CD8-positive, alpha-beta memory T cell (primary cell): ENCODE measurements around the gene E2F2. TPM values are rescaled to one million over a fixed set of nuclear protein-coding genes. Genes with fewer than 3 reads are reported as not detected.
A peak's percentile ranks its signal among the peaks of the same experiment; 100 is the strongest.

Experiments
- CTCF ChIA-PET: fragments of 350-600 bp; sonication (Branson Sonifier 250); formaldehyde crosslinking; loops from one replicate; lab custom pipeline; 2021; ENCODE audit warnings: antibody characterized with exemption; lab: Charles Lee
- POLR2A ChIA-PET: fragments of 350-600 bp; sonication (Branson Sonifier 250); formaldehyde crosslinking; loops from one replicate; lab custom pipeline; 2021; ENCODE audit warnings: antibody characterized with exemption; lab: Charles Lee
- DNase-seq, 5 donors: peaks; one replicate each; pipeline versions ENCODE4 v3.0.0 to v3.0.0-alpha.2; 2020 to 2022; ENCODE audit warnings: mixed read lengths in 1 of 5
- H3K27ac ChIP-seq: one replicate; pipeline ENCODE4 v1.7.0; 2013; ENCODE audit warnings: low read depth, mild to moderate bottlenecking, low read length, moderate library complexity
- H3K27me3 ChIP-seq: 2 replicates; pipeline ENCODE4 v1.7.0; 2013; ENCODE audit warnings: low read length, mild to moderate bottlenecking; ENCODE audit not compliant: insufficient read depth, poor library complexity, severe bottlenecking
- H3K36me3 ChIP-seq: 2 replicates; pipeline ENCODE4 v1.7.0; 2013; ENCODE audit warnings: mild to moderate bottlenecking, low read length, moderate library complexity; ENCODE audit not compliant: insufficient read depth
- H3K4me1 ChIP-seq: 2 replicates; pipeline ENCODE4 v1.7.0; 2013; ENCODE audit warnings: mild to moderate bottlenecking, low read length, moderate library complexity; ENCODE audit not compliant: insufficient read depth
- H3K4me3 ChIP-seq: 2 replicates; pipeline ENCODE4 v1.7.0; 2013; ENCODE audit warnings: mild to moderate bottlenecking, low read length
- H3K9me3 ChIP-seq: 2 replicates; pipeline ENCODE4 v1.7.0; 2013; ENCODE audit warnings: mild to moderate bottlenecking, low read length
- H3K27ac Mint-ChIP-seq, 8 donors: one replicate each; pipeline ENCODE4 v1.8.0; 2020 to 2021; ENCODE audit warnings: mixed read lengths in 8 of 8, mild to moderate bottlenecking in 6 of 8, inconsistent platforms in 3 of 8, moderate library complexity in 3 of 8
- H3K27me3 Mint-ChIP-seq, 2 donors: one replicate each; pipeline ENCODE4 v1.8.0; 2020 to 2021; ENCODE audit warnings: mixed read lengths in 2 of 2, mild to moderate bottlenecking in 1 of 2, moderate library complexity in 1 of 2
- H3K36me3 Mint-ChIP-seq, 3 donors: one replicate each; pipeline ENCODE4 v1.8.0; 2020 to 2021; ENCODE audit warnings: mixed read lengths in 3 of 3, inconsistent platforms in 1 of 3, mild to moderate bottlenecking in 1 of 3
- H3K4me1 Mint-ChIP-seq, 3 donors: one replicate each; pipeline ENCODE4 v1.8.0; 2020 to 2021; ENCODE audit warnings: mixed read lengths in 3 of 3, inconsistent platforms in 1 of 3, mild to moderate bottlenecking in 1 of 3
- H3K4me3 Mint-ChIP-seq, 7 donors: one replicate each; pipeline ENCODE4 v1.8.0; 2020 to 2021; ENCODE audit warnings: mixed read lengths in 7 of 7, mild to moderate bottlenecking in 6 of 7, moderate library complexity in 4 of 7, inconsistent platforms in 2 of 7
- H3K9me3 Mint-ChIP-seq, 5 donors: one replicate each; pipeline ENCODE4 v1.8.0; 2020 to 2022; ENCODE audit warnings: mixed read lengths in 5 of 5, mild to moderate bottlenecking in 3 of 5, moderate library complexity in 2 of 5, inconsistent platforms in 1 of 5
- polyA plus RNA-seq: library from polyadenylated mRNA; unstranded; fragments of 300-500 nt; fragmentation: Illumina TruSeq; gene quantifications from one replicate; pipeline ENCODE4 v1.2.3, GENCODE V29; 2021
- total RNA-seq, 2 experiments: library from RNA; stranded (reverse); gene quantifications; one replicate each; pipeline ENCODE4 v1.2.3, GENCODE V29; 2021

E2F2 gene
- total and polyA plus RNA-seq, 3 experiments from 2014 or later, result 0.76 to 19.6 (median 19.1) TPM

DNA sequence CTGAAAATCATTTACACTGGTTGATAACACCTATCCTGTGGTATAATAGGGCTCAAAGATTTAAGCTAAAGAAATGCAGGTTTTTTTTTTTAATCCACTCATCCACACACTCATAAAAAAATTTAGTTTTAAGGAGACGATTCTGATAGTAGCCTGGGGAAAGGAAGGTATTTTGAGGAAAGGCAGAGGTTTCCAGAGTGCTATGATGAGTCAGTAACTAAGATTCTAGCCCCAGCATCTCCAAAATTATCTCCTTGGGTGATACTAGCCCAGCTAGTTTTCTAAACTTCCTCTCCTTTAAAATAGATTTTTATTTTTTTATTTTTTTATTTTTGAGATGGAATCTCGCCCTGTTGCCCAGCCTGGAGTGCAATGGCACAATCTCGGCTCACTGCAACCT is 67.7 kb downstream of the E2F2 start:
- Mint-ChIP-seq H3K4me3 (no peak overlapping the region), H3K4me1 (no peaks in the 10 kb centered on the region), H3K27me3 (peaks cover 5 to 19% of the 10 kb centered on the region in 2 donors), H3K27ac (no peak overlapping the region), H3K36me3 (no peaks in the 10 kb centered on the region), H3K9me3 (no peaks in the 10 kb centered on the region)
- Histone ChIP-seq H3K36me3 (no peaks in the 10 kb centered on the region), H3K9me3 (no peaks in the 10 kb centered on the region), H3K4me1 (no peaks in the 10 kb centered on the region), H3K4me3 (no peak overlapping the region), H3K27ac (no peak overlapping the region), H3K27me3 (no peaks in the 10 kb centered on the region)
- no peak for DNase-seq
- CTCF ChIA-PET, result no interaction called here
- POLR2A ChIA-PET, result no interaction called here

DNA sequence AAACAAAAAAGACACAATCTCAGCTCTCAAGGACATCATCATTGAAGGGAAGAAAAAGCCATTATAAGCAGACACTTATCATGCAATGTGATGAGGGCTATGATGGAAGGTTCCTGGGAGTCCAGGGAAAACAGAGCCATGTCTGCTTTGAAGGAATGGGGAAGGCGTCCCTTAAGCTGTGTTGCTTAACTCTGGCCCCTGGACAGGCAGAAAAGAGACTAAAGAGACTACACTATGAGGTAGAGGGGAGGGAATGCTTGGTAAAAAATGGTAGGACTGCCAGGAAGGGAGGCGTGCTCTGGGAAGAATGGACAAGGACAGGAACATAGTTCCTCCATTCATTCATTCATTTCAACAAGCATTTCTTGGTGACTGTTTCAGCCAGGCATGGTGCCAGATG is 68.3 kb downstream of the E2F2 start:
- no peaks in the 10 kb centered on the region for H3K36me3 ChIP-seq
- no peak overlapping the region for H3K4me3 Mint-ChIP-seq
- no peak overlapping the region for H3K4me3 ChIP-seq
- no peaks in the 10 kb centered on the region for H3K4me1 ChIP-seq
- peak overlapping the region in 1 of 8 donors; percentile 84 for H3K27ac Mint-ChIP-seq
- ChIA-PET CTCF (no interaction called here), POLR2A (no interaction called here)
- H3K27me3 ChIP-seq, result no peaks in the 10 kb centered on the region
- H3K9me3 Mint-ChIP-seq, result no peaks in the 10 kb centered on the region
- H3K27me3 Mint-ChIP-seq, result peaks cover 8 to 23% of the 10 kb centered on the region in 2 donors
- no peaks in the 10 kb centered on the region for H3K9me3 ChIP-seq
- no peaks in the 10 kb centered on the region for H3K36me3 Mint-ChIP-seq
- DNase-seq, result no peak
- H3K4me1 Mint-ChIP-seq, result no peaks in the 10 kb centered on the region
- H3K27ac ChIP-seq, result no peak overlapping the region

DNA sequence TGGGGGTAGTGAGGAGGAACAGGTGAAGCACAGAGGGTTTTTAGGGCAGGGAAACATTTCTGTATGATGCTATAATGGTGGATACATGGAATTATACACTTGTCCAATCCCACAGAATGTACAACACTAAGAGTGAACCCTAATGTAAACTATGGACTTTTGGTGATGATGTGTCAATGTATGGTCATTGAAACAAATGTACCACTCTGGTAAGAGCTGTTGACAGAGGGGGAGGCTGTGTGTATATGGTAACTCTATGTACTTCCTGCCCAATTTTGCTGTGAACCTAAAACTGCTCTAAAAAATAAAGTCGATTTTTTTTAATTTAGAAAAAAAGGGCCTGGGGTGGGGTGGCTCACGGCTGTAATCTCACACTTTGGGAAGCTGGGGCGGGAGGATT is 70.0 kb downstream of the E2F2 start:
- Mint-ChIP-seq H3K36me3 (peaks cover 0 to 4% (median 0%) of the 10 kb centered on the region in 3 donors), H3K9me3 (no peaks in the 10 kb centered on the region), H3K27ac (no peak overlapping the region), H3K4me3 (no peak overlapping the region), H3K4me1 (peaks cover 5% of the 10 kb centered on the region in 3 donors), H3K27me3 (peaks cover 8 to 35% of the 10 kb centered on the region in 2 donors)
- ChIA-PET POLR2A (no interaction called here), CTCF (no interaction called here)
- Histone ChIP-seq H3K4me3 (no peak overlapping the region), H3K36me3 (no peaks in the 10 kb centered on the region), H3K27me3 (no peaks in the 10 kb centered on the region), H3K4me1 (no peaks in the 10 kb centered on the region), H3K9me3 (no peaks in the 10 kb centered on the region), H3K27ac (no peak overlapping the region)
- DNase-seq, result no peak

- no peaks in the 10 kb centered on the region for H3K9me3 ChIP-seq
- H3K4me3 Mint-ChIP-seq, result no peak overlapping the region
- H3K27me3 ChIP-seq, result no peaks in the 10 kb centered on the region
- peaks cover 0 to 4% (median 0%) of the 10 kb centered on the region in 3 donors for H3K36me3 Mint-ChIP-seq
- H3K27ac Mint-ChIP-seq, result no peak overlapping the region
- no peak for DNase-seq
- no peaks in the 10 kb centered on the region for H3K4me1 ChIP-seq
- H3K4me1 Mint-ChIP-seq, result peaks cover 6 to 7% (median 6%) of the 10 kb centered on the region in 3 donors
- no peak overlapping the region for H3K27ac ChIP-seq
- POLR2A ChIA-PET, result no interaction called here
- peaks cover 5 to 38% of the 10 kb centered on the region in 2 donors for H3K27me3 Mint-ChIP-seq
- no peak overlapping the region for H3K4me3 ChIP-seq
- no peaks in the 10 kb centered on the region for H3K9me3 Mint-ChIP-seq
- CTCF ChIA-PET, result no interaction called here
- H3K36me3 ChIP-seq, result no peaks in the 10 kb centered on the region
Observed at GRCh38 chr1:23460519-23460918, 70.5 kb downstream of the E2F2 start.

DNA sequence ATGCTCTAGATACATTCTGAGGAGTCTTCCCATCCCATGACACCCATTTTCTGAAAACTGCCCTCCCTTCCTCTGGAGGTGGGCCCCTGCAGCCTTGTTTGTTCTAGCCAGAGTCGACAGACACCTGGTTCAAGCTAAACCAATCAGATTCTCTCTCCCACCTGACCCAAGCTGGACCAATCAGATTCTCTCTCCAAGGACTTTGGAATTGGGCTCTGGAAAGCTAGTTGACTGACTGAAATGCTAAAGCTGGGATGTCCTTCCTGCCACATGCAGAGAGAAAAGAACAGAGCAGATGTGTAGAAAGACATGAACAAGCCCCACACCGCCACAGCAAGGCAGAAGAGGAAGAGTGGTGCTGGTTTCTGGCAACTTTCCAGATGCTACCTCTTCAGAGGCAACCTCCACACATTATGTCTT is 71.7 kb downstream of the E2F2 start:
- Mint-ChIP-seq H3K36me3 (peaks cover 0 to 9% (median 0%) of the 10 kb centered on the region in 3 donors), H3K4me3 (no peak overlapping the region), H3K9me3 (no peaks in the 10 kb centered on the region), H3K4me1 (peaks cover 6 to 8% (median 7%) of the 10 kb centered on the region in 3 donors), H3K27ac (no peak overlapping the region), H3K27me3 (peaks cover 11 to 42% of the 10 kb centered on the region in 2 donors)
- Histone ChIP-seq H3K9me3 (no peaks in the 10 kb centered on the region), H3K27ac (no peak overlapping the region), H3K4me3 (no peak overlapping the region), H3K36me3 (no peaks in the 10 kb centered on the region), H3K27me3 (no peaks in the 10 kb centered on the region), H3K4me1 (no peaks in the 10 kb centered on the region)
- ChIA-PET CTCF (no interaction called here), POLR2A (no interaction called here)
- no peak for DNase-seq

Other genes starting within 250 kb of the E2F2 start
- 100 to 1,000 TPM; 199 to 201 TPM for gene HNRNPR, start 186.9 kb downstream of the E2F2 start, total RNA-seq
- gene HNRNPR, start 186.9 kb downstream of the E2F2 start, polyA plus RNA-seq, result 184 TPM
- gene ZNF436, start 161.4 kb downstream of the E2F2 start, total RNA-seq, result 1 to 10 TPM; 5.9 to 6.4 TPM
- 4.9 TPM for gene ZNF436, start 161.4 kb downstream of the E2F2 start, polyA plus RNA-seq
- 1 to 10 TPM; 1.4 to 1.7 TPM for gene TCEA3, start 106.5 kb downstream of the E2F2 start, total RNA-seq
- gene TCEA3, start 106.5 kb downstream of the E2F2 start, polyA plus RNA-seq, result 11.1 TPM
- gene ASAP3, start 47.1 kb downstream of the E2F2 start, total RNA-seq, result under 1 TPM; 0.33 to 0.78 TPM
- 0.62 TPM for gene ASAP3, start 47.1 kb downstream of the E2F2 start, polyA plus RNA-seq
- 10 to 100 TPM; 18.4 to 19.3 TPM for gene ID3, start 28.3 kb upstream of the E2F2 start, total RNA-seq
- gene ID3, start 28.3 kb upstream of the E2F2 start, polyA plus RNA-seq, result 4.7 TPM
- gene RPL11, start 160.6 kb upstream of the E2F2 start, total RNA-seq, result 1,000 to 10,000 TPM; 1,242 to 1,292 TPM
- 1,119 TPM for gene RPL11, start 160.6 kb upstream of the E2F2 start, polyA plus RNA-seq
- 10 to 100 TPM; 64.1 to 69.0 TPM for gene ELOA, start 212.2 kb upstream of the E2F2 start, total RNA-seq
- 32.3 TPM for gene ELOA, start 212.2 kb upstream of the E2F2 start, polyA plus RNA-seq
- gene PITHD1, start 247.2 kb upstream of the E2F2 start, total RNA-seq, result 100 to 1,000 TPM; 105 TPM
- gene PITHD1, start 247.2 kb upstream of the E2F2 start, polyA plus RNA-seq, result 68.5 TPM